Endothelial cell of umbilical vein (primary cell): Measurements from ENCODE around the gene NAV2. TPM values are rescaled to one million over a fixed set of nuclear protein-coding genes. Genes with fewer than 3 reads are reported as not detected.

Experiments
- BruUV-seq: library from RNA; stranded (reverse); fragments of 400-500 nt; replicated peaks from 2 replicates; lab custom pipeline; 2021; lab: Mats Ljungman, UMichigan
- CTCF ChIA-PET: fragments of 300-600, 350-600 bp; sonication (Branson Sonifier 250); formaldehyde crosslinking; loops from one replicate; lab custom pipeline; 2021; ENCODE audit warnings: antibody characterized with exemption, inconsistent platforms; lab: Charles Lee
- POLR2A ChIA-PET: fragments of 300-600, 350-600 bp; sonication (Branson Sonifier 250); formaldehyde crosslinking; loops from one replicate; lab custom pipeline; 2021; ENCODE audit warnings: antibody characterized with exemption, inconsistent platforms; lab: Charles Lee
- DNase-seq: peaks from one replicate; pipeline ENCODE4 v3.0.0-alpha.2; 2011; ENCODE audit warnings: low read depth, low spot score
- FAIRE-seq: peaks from 2 replicates; lab custom pipeline; 2011; peaks lifted over from hg19 to GRCh38; lab: Jason Lieb, UNC
- H2AFZ ChIP-seq: 2 replicates; pipeline ENCODE4 v1.6.0; 2012; ENCODE audit warnings: low read depth, low read length, control low read depth, inconsistent platforms
- H3K27ac ChIP-seq: 2 replicates; pipeline ENCODE4 v1.5.1; 2011; ENCODE audit warnings: low read depth, mild to moderate bottlenecking, control low read depth, low read length, moderate library complexity; ENCODE audit not compliant: insufficient read depth
- H3K27me3 ChIP-seq, 2 experiments: 2 replicates each; pipeline versions ENCODE4 v1.6.0 to v1.6.1; 2011; ENCODE audit warnings: low read length in 2 of 2, mixed read lengths in 1 of 2; ENCODE audit not compliant: control insufficient read depth in 2 of 2, insufficient read depth in 2 of 2
- H3K36me3 ChIP-seq, 2 experiments: 2 replicates in 1 of 2; 3 replicates in 1 of 2; pipeline ENCODE4 v1.5.1; 2011; ENCODE audit warnings: low read length in 2 of 2, mild to moderate bottlenecking in 1 of 2, moderate library complexity in 1 of 2; ENCODE audit not compliant: control insufficient read depth in 2 of 2, insufficient read depth in 2 of 2; ENCODE audit errors: extremely low read depth in 1 of 2
- H3K4me1 ChIP-seq: 3 replicates; pipeline ENCODE4 v1.5.1; 2011; ENCODE audit warnings: mild to moderate bottlenecking, low read length; ENCODE audit not compliant: control insufficient read depth, insufficient read depth; ENCODE audit errors: extremely low read depth
- H3K4me2 ChIP-seq: 2 replicates; pipeline ENCODE4 v1.6.1; 2011; ENCODE audit warnings: low read length, control low read depth, mixed read lengths; ENCODE audit not compliant: insufficient read depth
- H3K4me3 ChIP-seq, 3 experiments: fragments of 200-600 bp in 1 of 3; sonication (generic), shearing (Covaris generic) in 1 of 3; replicated peaks in 1 of 3; 2 replicates each; pipeline ENCODE4 v1.5.1; 2011 to 2016; ENCODE audit warnings: control low read depth in 3 of 3, low read length in 3 of 3, mild to moderate bottlenecking in 2 of 3, inconsistent platforms in 1 of 3, low read depth in 1 of 3, moderate library complexity in 1 of 3; ENCODE audit not compliant: insufficient read depth in 1 of 3
- H3K79me2 ChIP-seq: 2 replicates; pipeline ENCODE4 v1.6.0; 2012; ENCODE audit warnings: low read length, inconsistent platforms; ENCODE audit not compliant: control insufficient read depth, insufficient read depth
- H3K9ac ChIP-seq: replicated peaks from 2 replicates; pipeline ENCODE3; 2011; ENCODE audit warnings: low read length, control low read depth; ENCODE audit not compliant: insufficient read depth; ENCODE audit errors: extremely low read depth
- H3K9me1 ChIP-seq: replicated peaks from 3 replicates; pipeline ENCODE4 v1.6.0; 2011; ENCODE audit warnings: mild to moderate bottlenecking, low read length; ENCODE audit not compliant: control insufficient read depth, insufficient read depth; ENCODE audit errors: extremely low read depth
- H3K9me3 ChIP-seq: replicated peaks from 2 replicates; pipeline ENCODE4 v1.5.1; 2012; ENCODE audit warnings: low read length, inconsistent platforms; ENCODE audit not compliant: control insufficient read depth, insufficient read depth
- H4K20me1 ChIP-seq: replicated peaks from 2 replicates; pipeline ENCODE3; 2011; ENCODE audit warnings: mild to moderate bottlenecking, low read length; ENCODE audit not compliant: control insufficient read depth, insufficient read depth; ENCODE audit errors: extremely low read depth
- CTCF ChIP-seq, 2 donors: IDR thresholded peaks; 1 replicate in 1 of 2; 2 replicates in 1 of 2; pipeline ENCODE4 v1.5.1; 2011; ENCODE audit warnings: low read length in 2 of 2, mild to moderate bottlenecking in 2 of 2, moderate library complexity in 2 of 2, control low read depth in 1 of 2, inconsistent platforms in 1 of 2, low read depth in 1 of 2; ENCODE audit not compliant: insufficient read depth in 1 of 2; ENCODE audit errors: extremely low read depth in 1 of 2
- EZH2 ChIP-seq: IDR thresholded peaks from 2 replicates; pipeline ENCODE4 v1.6.1; 2012; ENCODE audit warnings: borderline replicate concordance, low read depth, mild to moderate bottlenecking, moderate library complexity, low read length, inconsistent platforms; ENCODE audit not compliant: severe bottlenecking
- FOS ChIP-seq: IDR thresholded peaks from 2 replicates; pipeline ENCODE4 v1.6.1; 2011; ENCODE audit warnings: mild to moderate bottlenecking, low read length, moderate library complexity, borderline replicate concordance; ENCODE audit not compliant: insufficient read depth
- GATA2 ChIP-seq: IDR thresholded peaks from 2 replicates; pipeline ENCODE4 v1.7.0; 2011; ENCODE audit warnings: low read depth, mild to moderate bottlenecking, moderate library complexity, mixed read lengths, low read length; ENCODE audit not compliant: insufficient read length, insufficient read depth
- JUN ChIP-seq: IDR thresholded peaks from 2 replicates; pipeline ENCODE4 v1.6.1; 2011; ENCODE audit warnings: borderline replicate concordance, low read depth; ENCODE audit not compliant: insufficient read length, insufficient read depth
- MYC ChIP-seq: IDR thresholded peaks from one replicate; pipeline ENCODE4 v1.6.1; 2011; ENCODE audit warnings: mild to moderate bottlenecking, low read depth, low read length
- POLR2A ChIP-seq: IDR thresholded peaks from 2 replicates; pipeline ENCODE4 v1.6.1; 2012; ENCODE audit warnings: low read depth, mild to moderate bottlenecking, control low read depth, low read length
- POLR2AphosphoS5 ChIP-seq: IDR thresholded peaks from 2 replicates; pipeline ENCODE4 v1.6.1; 2012; ENCODE audit warnings: low read depth, mild to moderate bottlenecking, control low read depth, low read length, moderate library complexity; ENCODE audit not compliant: insufficient read depth
- dilution Hi-C: fragments of 300-500 bp; cut with MboI; formaldehyde crosslinking; loops from one replicate; pipeline ENCODE4 v1.15.0; 2019; ENCODE audit warnings: low sequenced_read_pairs; ENCODE audit not compliant: extremely low pct_ligation_motif_present
- intact Hi-C: fragments of 100-400 bp; cut with micrococcal nuclease; formaldehyde crosslinking; loops from one replicate; pipeline ENCODE4 v1.10.0; 2022
- polyA plus RNA-seq, 4 experiments: library from polyadenylated mRNA; depleted of rRNA in 3 of 4; stranded (reverse) in 3 of 4; unstranded in 1 of 4; fragments of >200 nt; gene quantifications; 2 replicates each; pipeline versions ENCODE4 v1.2.1 to v1.2.3, GENCODE V29; 2011 to 2012; ENCODE audit warnings: missing spikeins in 1 of 4
- total RNA-seq: library from RNA; stranded (reverse); gene quantifications from 2 replicates; pipeline ENCODE4 v1.2.3, GENCODE V29; 2021
- TF ChIP-seq, protein P1 (sequence below): IDR thresholded peaks from 2 replicates; pipeline ENCODE4 v1.6.1; 2011; ENCODE audit not compliant: insufficient read depth, insufficient read length

The NAV2 gene
- total and polyA plus RNA-seq, 2 donors (not counting 3 experiments of a cell fraction or from before 2014, with no cell fraction given): 10.9 to 68.0 TPM

GRCh38 chr11:19808076-19808911, 95.7 kb downstream of the NAV2 start:
- Histone ChIP-seq H3K27ac (no peak overlapping the region), H3K9ac (no peak overlapping the region), H3K9me3 (no peaks in the 10 kb centered on the region), H3K9me1 (no peaks in the 10 kb centered on the region), H4K20me1 (no peaks in the 10 kb centered on the region), H3K4me1 (peaks cover 4% of the 10 kb centered on the region), H3K27me3 (no peaks in the 10 kb centered on the region), H3K36me3 (no peaks in the 10 kb centered on the region), H3K4me3 (no peak overlapping the region), H2AFZ (no peak overlapping the region), H3K4me2 (no peak overlapping the region), H3K79me2 (peaks cover 94% of the 10 kb centered on the region)
- TF ChIP-seq FOS (no peak), JUN (no peak)
- TF ChIP-seq, protein P1, sequence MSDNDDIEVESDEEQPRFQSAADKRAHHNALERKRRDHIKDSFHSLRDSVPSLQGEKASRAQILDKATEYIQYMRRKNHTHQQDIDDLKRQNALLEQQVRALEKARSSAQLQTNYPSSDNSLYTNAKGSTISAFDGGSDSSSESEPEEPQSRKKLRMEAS: no peak
- POLR2A ChIA-PET: no interaction called here
- FAIRE-seq (no peak), DNase-seq (peak; percentile 31)
- intact Hi-C loops (loop anchor here (1.0 to 2.0 kb wide), 2 partner anchors 243 to 251 kb away; no protein-coding TSS in a partner anchor), dilution Hi-C loops (no loop called here)
- no TSS peak for BruUV-seq
- CTCF ChIA-PET: interaction anchor here (0.9 to 2.2 kb wide), 2 partner anchors 244 to 251 kb away, joined by 4 to 5 read pairs; no protein-coding TSS in a partner anchor

DNA sequence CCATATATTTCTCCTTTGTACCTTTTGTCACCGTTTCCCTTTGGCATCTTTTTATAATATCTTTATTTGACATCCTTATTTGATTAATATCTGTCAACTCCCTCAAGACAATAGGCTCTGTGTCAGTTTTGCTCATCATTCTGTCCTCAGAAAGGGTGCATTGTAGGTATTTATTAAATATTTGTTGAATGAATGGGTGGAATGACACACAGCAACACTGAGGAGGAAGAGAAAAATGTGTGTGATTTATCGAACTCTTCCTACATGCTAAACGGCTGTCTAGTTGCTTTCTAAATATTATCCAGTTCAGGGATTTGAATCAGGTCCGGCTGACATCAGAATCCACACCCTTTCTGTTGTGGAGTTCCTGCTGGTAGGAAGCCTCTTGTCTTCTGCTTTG, 98.2 kb downstream of the NAV2 start:
- no peak for TF ChIP-seq MYC
- TF ChIP-seq, protein P1: no peak
- no peak for TF ChIP-seq JUN
- TF ChIP-seq CTCF (IDR thresholded peaks at IDR 0.05; ENCODE audit: extremely low read depth in 1 of 2, insufficient read depth in 1 of 2, low read depth in 1 of 2, low read length in 2 of 2): no peak
- no peak for TF ChIP-seq POLR2A
- no peak for TF ChIP-seq FOS
- TF ChIP-seq EZH2: no peak
- TF ChIP-seq POLR2AphosphoS5: no peak
- no peak for TF ChIP-seq GATA2
- Histone ChIP-seq H3K36me3 (no peaks in the 10 kb centered on the region), H3K9me3 (no peaks in the 10 kb centered on the region), H3K9ac (no peak overlapping the region), H3K4me3 (no peak overlapping the region), H4K20me1 (no peaks in the 10 kb centered on the region), H3K79me2 (peaks cover 96% of the 10 kb centered on the region), H3K27ac (no peak overlapping the region), H3K9me1 (no peaks in the 10 kb centered on the region), H3K27me3 (no peaks in the 10 kb centered on the region), H3K4me2 (no peak overlapping the region), H2AFZ (no peak overlapping the region), H3K4me1 (peaks cover 4% of the 10 kb centered on the region)
- ChIA-PET POLR2A (no interaction called here), CTCF (interaction anchor here (1.2 to 2.2 kb wide), 3 partner anchors 28 to 253 kb away, joined by 3 to 7 read pairs (median 5); no protein-coding TSS in a partner anchor)
- BruUV-seq: no TSS peak
- no peak for DNase-seq
- intact Hi-C loops (no loop called here), dilution Hi-C loops (no loop called here)
- no peak for FAIRE-seq
